ENCODE results near the gene FUCA1. TPM values are rescaled to one million over a fixed set of nuclear protein-coding genes. Genes with fewer than 3 reads are reported as not detected.
A peak's percentile ranks its signal among the peaks of the same experiment; 100 is the strongest.

The FUCA1 gene
- total RNA-seq, 4 donors from 2014 or later = 75.5 to 133 (median 112) TPM

DNA sequence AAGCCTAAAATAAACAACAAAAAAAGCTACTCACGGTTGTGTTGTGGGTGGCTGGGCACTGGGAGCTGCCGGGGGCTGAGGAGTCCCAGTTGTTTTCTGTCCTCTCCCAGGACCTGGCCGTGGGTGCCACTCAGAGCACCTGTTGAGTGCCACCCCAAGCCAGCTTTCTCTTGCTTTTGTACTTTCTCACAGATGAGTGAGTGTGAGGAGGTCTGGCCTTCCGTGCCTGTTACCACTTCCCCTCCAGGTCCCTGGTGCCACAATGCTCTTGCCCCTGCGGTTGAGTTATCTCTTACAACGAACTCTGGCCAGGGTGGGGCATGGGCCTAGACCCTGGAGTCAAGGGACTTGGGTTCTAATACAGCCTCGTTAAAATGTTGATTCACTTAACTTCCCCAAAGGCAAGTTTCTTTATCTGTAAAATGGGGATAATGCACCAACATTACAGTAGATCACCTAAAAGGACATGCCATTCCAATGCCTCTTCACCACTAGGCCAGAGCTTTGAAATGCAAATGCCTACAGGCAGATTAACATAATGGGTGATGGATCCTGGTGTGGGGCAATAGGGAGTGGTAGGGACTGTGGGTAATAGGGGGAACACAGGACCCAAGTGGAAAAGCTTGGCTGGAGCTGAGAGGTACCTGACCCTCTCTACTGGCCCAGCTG is 45.3 kb upstream of the FUCA1 start, which contains the start of gene CNR2:
CNR2 (minus strand) TSS at position 151 of the 669 bp plus-strand sequence. CDS start 37,745 bp downstream, outside the sequence.
- DNase-seq = peak; percentile 88 to 89
- TF ChIP-seq POLR2A (IDR thresholded peaks at IDR 0.05) = peak in 1 of 2 donors; percentile 13
- TF ChIP-seq, protein P1, sequence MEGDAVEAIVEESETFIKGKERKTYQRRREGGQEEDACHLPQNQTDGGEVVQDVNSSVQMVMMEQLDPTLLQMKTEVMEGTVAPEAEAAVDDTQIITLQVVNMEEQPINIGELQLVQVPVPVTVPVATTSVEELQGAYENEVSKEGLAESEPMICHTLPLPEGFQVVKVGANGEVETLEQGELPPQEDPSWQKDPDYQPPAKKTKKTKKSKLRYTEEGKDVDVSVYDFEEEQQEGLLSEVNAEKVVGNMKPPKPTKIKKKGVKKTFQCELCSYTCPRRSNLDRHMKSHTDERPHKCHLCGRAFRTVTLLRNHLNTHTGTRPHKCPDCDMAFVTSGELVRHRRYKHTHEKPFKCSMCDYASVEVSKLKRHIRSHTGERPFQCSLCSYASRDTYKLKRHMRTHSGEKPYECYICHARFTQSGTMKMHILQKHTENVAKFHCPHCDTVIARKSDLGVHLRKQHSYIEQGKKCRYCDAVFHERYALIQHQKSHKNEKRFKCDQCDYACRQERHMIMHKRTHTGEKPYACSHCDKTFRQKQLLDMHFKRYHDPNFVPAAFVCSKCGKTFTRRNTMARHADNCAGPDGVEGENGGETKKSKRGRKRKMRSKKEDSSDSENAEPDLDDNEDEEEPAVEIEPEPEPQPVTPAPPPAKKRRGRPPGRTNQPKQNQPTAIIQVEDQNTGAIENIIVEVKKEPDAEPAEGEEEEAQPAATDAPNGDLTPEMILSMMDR (IDR thresholded peaks at IDR 0.05) = peak in 1 of 6 experiments; percentile 8
- WGBS, 2 donors = 36 to 41% methylated on average over 7 of the region's 7 CpGs
- Histone ChIP-seq H3K9me3 (no peaks in the 10 kb centered on the region), H3K36me3 (no peaks in the 10 kb centered on the region), H3K4me1 (peaks cover 7 to 20% of the 10 kb centered on the region in 2 donors), H3K4me3 (replicated peaks in 1 of 3) (no peak within 1 kb of the TSS), H3K27me3 (no peaks in the 10 kb centered on the region), H3K27ac (peak within 1 kb of the TSS; percentile 3 to 57 (median 44))
- intact Hi-C loops (cut with DNase I) = loop anchor here (10.0 kb wide), 1 partner anchor 99 kb away; no protein-coding TSS in a partner anchor

DNA sequence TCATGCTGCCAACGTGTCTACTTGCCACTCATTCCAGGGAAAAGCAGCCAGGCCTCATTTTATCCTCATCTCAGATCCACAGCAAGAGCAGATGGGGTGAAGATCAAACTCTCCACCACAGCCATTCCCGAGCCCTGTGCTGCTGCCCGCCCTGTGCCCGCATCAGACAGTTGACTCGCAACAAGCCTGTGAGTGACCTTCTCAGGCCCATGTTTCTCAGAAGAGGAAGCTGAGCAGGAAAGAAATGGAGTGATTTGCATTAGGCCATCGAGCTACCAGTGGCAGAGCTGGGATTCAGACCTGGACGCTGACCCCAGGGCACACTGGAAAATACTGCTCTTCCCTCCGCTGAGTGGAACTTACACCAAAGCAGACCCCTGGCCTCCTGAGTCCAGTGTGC is 43.8 kb upstream of the FUCA1 start:
- no peaks in the 10 kb centered on the region for H3K9me3 ChIP-seq
- 84 to 85% methylated on average over 8 of the region's 8 CpGs for WGBS, 2 donors
- intact Hi-C loops (cut with DNase I) = loop anchor here (10.0 kb wide), 1 partner anchor 97 kb away; no protein-coding TSS in a partner anchor
- no peak for DNase-seq
- H3K4me3 ChIP-seq (replicated peaks in 1 of 3) = no peak overlapping the region
- TF ChIP-seq, protein P1 (IDR thresholded peaks at IDR 0.05) = no peak
- TF ChIP-seq POLR2A (IDR thresholded peaks at IDR 0.05) = no peak
- no peaks in the 10 kb centered on the region for H3K27me3 ChIP-seq
- H3K36me3 ChIP-seq = no peaks in the 10 kb centered on the region
- H3K4me1 ChIP-seq = peaks cover 7 to 25% of the 10 kb centered on the region in 2 donors
- no peak overlapping the region for H3K27ac ChIP-seq

DNA sequence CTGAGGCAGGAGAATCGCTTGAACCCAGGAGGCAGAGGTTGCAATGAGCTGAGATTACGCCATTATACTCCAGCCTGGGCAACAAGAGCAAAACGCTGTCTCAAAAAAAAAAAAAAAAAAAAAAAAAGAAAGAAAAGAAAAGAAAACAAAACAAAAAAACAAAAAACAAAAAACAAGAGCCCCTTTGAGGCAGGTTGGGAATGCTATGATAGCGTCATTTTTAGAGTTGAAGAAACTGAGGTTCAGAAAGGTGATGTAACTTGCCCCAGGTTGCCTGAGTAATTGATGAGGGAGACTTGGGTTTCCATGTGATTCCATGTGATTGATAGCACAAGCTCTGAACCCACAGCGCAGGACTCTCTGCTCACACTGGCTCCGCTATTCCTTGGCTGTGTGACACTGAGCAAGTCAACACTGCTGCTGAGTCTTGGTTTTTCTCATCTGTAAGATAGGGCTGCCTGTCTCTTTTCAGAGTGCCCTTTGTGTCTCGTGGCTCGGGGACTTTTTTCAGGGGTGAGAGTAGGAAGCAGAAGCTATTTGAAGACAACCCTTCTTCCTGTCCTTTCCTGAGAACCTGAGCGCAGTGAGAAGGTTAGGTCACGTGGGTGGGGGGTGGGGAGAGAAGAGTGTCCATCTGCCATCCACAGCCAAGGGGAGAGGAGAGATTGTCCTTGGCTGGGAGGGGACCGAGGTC is 42.6 kb upstream of the FUCA1 start:
- whole genome bisulfite sequencing, 2 donors = 70 to 85% methylated on average over 11 of the region's 11 CpGs
- intact Hi-C loops (cut with DNase I) = loop anchor here (10.0 kb wide), 1 partner anchor 96 kb away; no protein-coding TSS in a partner anchor

DNA sequence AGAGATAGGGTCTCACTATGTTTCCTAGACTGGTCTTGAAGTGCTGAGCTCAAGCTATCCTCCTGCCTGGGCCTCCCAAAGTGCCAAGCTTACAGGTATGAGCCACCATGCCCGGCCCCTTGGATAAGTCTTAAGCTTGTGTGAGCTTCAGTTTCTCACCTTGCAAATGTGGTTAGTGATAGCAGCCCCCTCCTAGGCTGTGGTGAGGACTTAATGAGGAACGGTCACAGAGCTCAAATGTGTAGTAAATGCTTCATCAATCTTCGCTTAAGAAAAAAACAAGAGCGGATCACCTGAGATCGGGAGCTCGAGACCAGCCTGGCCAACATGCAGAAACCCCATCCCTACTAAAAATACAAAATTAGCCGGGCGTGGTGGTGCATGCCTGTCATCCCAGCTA is 42.1 kb upstream of the FUCA1 start:
- Histone ChIP-seq H3K4me3 (replicated peaks in 1 of 3) (no peak overlapping the region), H3K9me3 (no peaks in the 10 kb centered on the region), H3K36me3 (no peaks in the 10 kb centered on the region), H3K27me3 (no peaks in the 10 kb centered on the region), H3K27ac (no peak overlapping the region), H3K4me1 (peaks cover 7 to 25% of the 10 kb centered on the region in 2 donors)
- 93 to 94% methylated on average over 8 of the region's 8 CpGs for WGBS, 2 donors
- TF ChIP-seq POLR2A (IDR thresholded peaks at IDR 0.05) = no peak
- TF ChIP-seq, protein P1 (IDR thresholded peaks at IDR 0.05) = no peak
- no peak for DNase-seq
- intact Hi-C loops (cut with DNase I) = loop anchor here (10.0 kb wide), 1 partner anchor 95 kb away; no protein-coding TSS in a partner anchor

More for the DNA sequence above, 42.6 kb upstream of the FUCA1 start:
- Histone ChIP-seq H3K9me3 (no peaks in the 10 kb centered on the region), H3K4me1 (peaks cover 7 to 25% of the 10 kb centered on the region in 2 donors), H3K27ac (no peak overlapping the region), H3K36me3 (no peaks in the 10 kb centered on the region), H3K4me3 (replicated peaks in 1 of 3) (no peak overlapping the region), H3K27me3 (no peaks in the 10 kb centered on the region)
- no peak for TF ChIP-seq POLR2A (IDR thresholded peaks at IDR 0.05)
- TF ChIP-seq, protein P1 (IDR thresholded peaks at IDR 0.05) = no peak
- no peak for DNase-seq
